Stimulated activated CD8-positive, alpha-beta memory T cell treated with anti-CD3 and anti-CD28 coated beads, Interleukin-12 subunit alpha, Interleukin-12 subunit beta, amount 100 ng/mL, for 1 hour (primary cell): Measurements from ENCODE around the gene PRKCE.

Source experiments
- DNase-seq: peaks from one replicate; pipeline ENCODE4 v3.0.0-alpha.2; 2020; ENCODE audit warnings: low read depth

Gene PRKCE

GRCh38 chr2:45809205-45809604, 157.7 kb downstream of the PRKCE start:
- DNase-seq, result no peak

GRCh38 chr2:45812011-45812500, 160.6 kb downstream of the PRKCE start:
- DNase-seq, result no peak

GRCh38 chr2:45813003-45813941, 161.8 kb downstream of the PRKCE start:
- no peak for DNase-seq

- no peak for DNase-seq
Observed at GRCh38 chr2:45814488-45814887, 163.0 kb downstream of the PRKCE start.

- no peak for DNase-seq
Observed at GRCh38 chr2:45814951-45815621, 163.6 kb downstream of the PRKCE start.

GRCh38 chr2:45816272-45816671, 164.8 kb downstream of the PRKCE start:
- DNase-seq, result no peak

GRCh38 chr2:45818591-45818990, 167.1 kb downstream of the PRKCE start:
- DNase-seq, result no peak

GRCh38 chr2:45820048-45820447, 168.6 kb downstream of the PRKCE start:
- no peak for DNase-seq

- DNase-seq, result no peak
Observed at GRCh38 chr2:45821558-45822271, 170.2 kb downstream of the PRKCE start.

- DNase-seq, result no peak
Observed at GRCh38 chr2:45822272-45822630, 170.8 kb downstream of the PRKCE start.

- DNase-seq, result no peak
Observed at GRCh38 chr2:45823723-45824206, 172.3 kb downstream of the PRKCE start.

GRCh38 chr2:45825001-45825651, 173.7 kb downstream of the PRKCE start:
- DNase-seq, result no peak

GRCh38 chr2:45826460-45826859, 175.0 kb downstream of the PRKCE start:
- DNase-seq, result no peak

GRCh38 chr2:45826884-45827635, 175.6 kb downstream of the PRKCE start:
- no peak for DNase-seq

GRCh38 chr2:45830322-45830721, 178.8 kb downstream of the PRKCE start:
- DNase-seq, result no peak

- DNase-seq, result no peak
Observed at GRCh38 chr2:45833301-45833967, 182.0 kb downstream of the PRKCE start.

- no peak for DNase-seq
Observed at GRCh38 chr2:45833968-45834344, 182.5 kb downstream of the PRKCE start.

- DNase-seq, result no peak
Observed at GRCh38 chr2:45834372-45834771, 182.9 kb downstream of the PRKCE start.

GRCh38 chr2:45834858-45835257, 183.4 kb downstream of the PRKCE start:
- DNase-seq, result no peak

- DNase-seq, result no peak
Observed at GRCh38 chr2:45836316-45836715, 184.8 kb downstream of the PRKCE start.

- DNase-seq, result no peak
Observed at GRCh38 chr2:45836740-45837139, 185.3 kb downstream of the PRKCE start.
